ENCODE results near the gene SPTBN1. TPM values are rescaled to one million over a fixed set of nuclear protein-coding genes. Genes with fewer than 3 reads are reported as not detected.

The SPTBN1 gene
- total RNA-seq, 1 experiment from 2014 or later = 154 TPM

- peak; percentile 78 for DNase-seq (ENCODE audit: low read depth)
Observed at GRCh38 chr2:54632733-54633692, 176.9 kb downstream of the SPTBN1 start.

DNA sequence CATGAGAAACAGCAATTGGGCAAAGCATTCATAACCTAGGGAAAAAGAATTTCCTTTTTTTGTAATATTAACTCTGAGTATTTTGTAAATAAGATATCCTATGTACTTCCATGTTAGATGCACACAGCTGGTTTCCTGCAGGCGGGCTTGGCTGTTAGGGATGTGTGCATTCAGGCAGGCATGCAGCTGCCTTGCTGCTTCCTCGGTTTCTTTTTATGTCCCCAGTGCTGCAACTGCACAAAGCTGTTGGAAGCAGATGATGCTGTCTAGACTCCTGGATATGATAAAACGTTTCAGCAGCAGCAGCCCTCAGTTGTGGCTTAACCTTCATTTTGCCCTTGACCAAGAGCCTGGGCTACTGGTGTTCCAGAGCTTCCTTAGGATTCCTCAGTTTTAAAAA is 177.9 kb downstream of the SPTBN1 start:
- DNase-seq (ENCODE audit: low read depth) = no peak

GRCh38 chr2:54634564-54635511 is 178.7 kb downstream of the SPTBN1 start:
- DNase-seq (ENCODE audit: low read depth) = peak; percentile 94

DNA sequence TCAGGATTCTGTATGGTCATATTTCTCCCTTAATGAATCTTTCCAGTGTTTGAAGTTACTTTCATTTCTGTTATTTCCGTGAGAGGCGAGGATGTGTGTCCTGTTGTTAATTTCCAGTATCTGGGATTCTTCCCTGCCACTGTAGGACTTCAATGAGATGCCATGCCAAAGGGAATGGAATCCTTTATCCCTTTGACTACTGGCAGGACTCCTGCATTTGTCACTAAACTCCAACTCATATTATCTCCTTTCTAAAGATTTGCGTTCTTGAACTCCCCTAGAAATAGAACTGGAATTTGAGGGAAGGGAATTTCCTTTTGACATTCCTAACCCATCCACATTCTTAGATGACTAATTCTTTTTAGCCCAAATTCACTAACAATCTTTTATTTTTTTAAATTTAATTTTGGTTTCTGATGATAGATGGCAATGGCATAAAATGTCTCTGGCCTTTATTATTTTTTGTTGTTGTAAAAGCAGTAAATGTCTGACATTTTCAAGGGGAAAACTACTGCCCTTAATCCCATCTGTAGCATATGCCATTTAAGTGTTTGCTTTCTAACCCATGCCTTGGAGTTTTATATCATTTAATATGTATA is 179.5 kb downstream of the SPTBN1 start:
- DNase-seq (ENCODE audit: low read depth) = peak; percentile 35

- no peak for DNase-seq (ENCODE audit: low read depth)
Observed at GRCh38 chr2:54636415-54637139, 180.4 kb downstream of the SPTBN1 start.

- DNase-seq (ENCODE audit: low read depth) = no peak
Observed at GRCh38 chr2:54638103-54638502, 182.0 kb downstream of the SPTBN1 start.

- no peak for DNase-seq (ENCODE audit: low read depth)
Observed at GRCh38 chr2:54638774-54639187, 182.7 kb downstream of the SPTBN1 start.

GRCh38 chr2:54639609-54640008 is 183.5 kb downstream of the SPTBN1 start:
- peak; percentile 38 for DNase-seq (ENCODE audit: low read depth)

GRCh38 chr2:54640834-54641540 is 184.9 kb downstream of the SPTBN1 start:
- no peak for DNase-seq (ENCODE audit: low read depth)

GRCh38 chr2:54641988-54642387 is 185.9 kb downstream of the SPTBN1 start:
- DNase-seq (ENCODE audit: low read depth) = no peak

DNA sequence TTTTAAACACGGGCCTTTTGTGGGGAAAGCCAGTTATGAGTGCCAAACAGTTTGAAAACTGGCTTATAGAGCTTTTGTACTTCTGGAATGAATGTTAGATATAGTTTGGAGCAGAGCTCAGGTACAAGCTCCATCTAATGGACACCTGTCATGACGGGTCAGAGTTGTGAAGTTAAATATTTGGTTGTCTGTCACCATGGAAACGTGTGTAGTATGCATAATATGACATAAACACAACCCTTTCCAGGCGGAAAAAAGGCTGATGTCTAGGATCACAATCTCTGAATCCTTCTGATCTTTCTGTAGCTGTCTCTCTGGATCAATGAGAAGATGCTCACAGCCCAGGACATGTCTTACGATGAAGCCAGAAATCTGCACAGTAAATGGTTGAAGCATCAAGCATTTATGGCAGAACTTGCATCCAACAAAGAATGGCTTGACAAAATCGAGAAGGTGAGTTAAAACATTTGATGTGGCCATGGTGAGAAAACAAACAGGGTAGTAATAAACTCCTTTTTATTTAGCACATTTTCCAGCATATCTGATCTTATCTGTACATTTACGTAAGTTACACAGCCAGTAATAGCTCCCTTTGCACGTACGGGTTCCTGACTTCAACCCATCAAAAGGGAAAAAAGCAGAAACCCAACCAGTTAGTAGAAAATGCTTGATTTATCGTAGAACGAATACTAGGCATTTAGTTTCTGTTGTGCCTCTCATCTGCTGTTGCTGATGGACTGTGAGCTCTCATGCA is 186.7 kb downstream of the SPTBN1 start:
- DNase-seq (ENCODE audit: low read depth) = no peak

GRCh38 chr2:54644236-54644635 is 188.1 kb downstream of the SPTBN1 start:
- no peak for DNase-seq (ENCODE audit: low read depth)

DNA sequence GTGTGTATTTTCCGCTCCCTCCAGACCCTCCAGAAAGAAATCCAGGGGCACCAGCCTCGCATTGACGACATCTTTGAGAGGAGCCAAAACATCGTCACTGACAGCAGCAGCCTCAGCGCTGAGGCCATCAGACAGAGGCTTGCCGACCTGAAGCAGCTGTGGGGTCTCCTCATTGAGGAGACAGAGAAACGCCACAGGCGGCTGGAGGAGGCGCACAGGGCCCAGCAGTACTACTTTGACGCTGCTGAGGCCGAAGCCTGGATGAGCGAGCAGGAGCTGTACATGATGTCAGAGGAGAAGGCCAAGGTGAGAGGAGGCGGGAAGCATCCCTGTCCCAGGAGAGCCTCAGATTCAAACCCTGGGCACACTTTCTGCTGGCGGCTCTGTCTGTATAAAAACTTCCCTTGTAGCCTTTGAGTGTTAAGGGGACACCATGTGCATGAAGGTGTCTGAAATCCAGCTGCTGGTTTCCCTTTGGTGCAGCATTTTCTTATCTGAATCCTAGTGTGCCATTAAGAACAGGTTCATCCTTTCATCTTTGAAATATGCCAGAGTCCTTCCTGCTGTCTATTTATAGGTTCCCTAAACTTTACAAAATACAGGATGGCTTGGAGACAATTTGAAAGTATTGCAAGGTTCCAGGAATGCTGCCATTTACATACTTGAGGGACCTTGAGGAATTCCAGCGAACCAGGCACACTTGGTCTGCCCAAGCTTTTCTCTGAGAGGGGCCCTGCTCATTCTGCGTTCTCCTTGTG is 190.2 kb downstream of the SPTBN1 start:
- no peak for DNase-seq (ENCODE audit: low read depth)

DNA sequence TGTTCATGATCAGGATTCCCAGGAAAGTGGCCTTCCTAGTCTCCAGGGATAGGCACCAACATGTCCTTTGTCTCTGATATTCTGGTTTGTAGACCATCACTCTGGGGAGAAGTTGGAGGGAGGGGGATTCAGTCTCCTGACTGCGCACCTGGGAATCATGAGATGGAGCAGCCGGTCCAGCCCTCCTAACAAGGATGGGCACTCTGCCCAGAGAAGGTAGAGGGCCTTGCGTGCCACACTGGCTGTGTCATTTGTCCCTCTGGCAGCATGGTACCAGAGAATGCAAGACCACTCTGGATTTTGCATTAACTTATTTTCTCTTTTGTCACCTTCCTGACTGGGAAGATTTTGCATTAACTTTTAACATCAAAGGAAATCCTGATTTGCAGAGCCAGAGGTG is 192.1 kb downstream of the SPTBN1 start:
- DNase-seq (ENCODE audit: low read depth) = no peak

DNA sequence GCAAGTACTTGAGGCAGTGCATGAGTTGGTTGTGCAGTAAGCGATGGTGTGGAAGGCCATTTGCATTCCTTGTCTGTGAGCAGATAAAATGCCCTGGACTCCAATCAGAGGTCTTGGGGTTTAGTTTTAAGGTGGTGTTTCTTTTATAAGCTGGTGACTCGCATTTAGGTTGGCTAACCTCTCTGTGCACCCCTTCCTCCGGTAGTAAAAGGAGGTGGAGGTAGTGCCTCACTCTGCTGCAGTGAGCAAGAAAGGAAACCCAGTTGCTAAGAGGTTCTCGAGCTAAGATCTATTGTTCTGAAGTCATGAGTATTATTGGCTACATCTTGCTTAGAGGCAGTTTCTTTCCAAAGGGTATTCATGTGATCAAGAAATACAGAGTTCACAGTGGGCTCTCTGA is 193.1 kb downstream of the SPTBN1 start:
- DNase-seq (ENCODE audit: low read depth) = no peak

DNA sequence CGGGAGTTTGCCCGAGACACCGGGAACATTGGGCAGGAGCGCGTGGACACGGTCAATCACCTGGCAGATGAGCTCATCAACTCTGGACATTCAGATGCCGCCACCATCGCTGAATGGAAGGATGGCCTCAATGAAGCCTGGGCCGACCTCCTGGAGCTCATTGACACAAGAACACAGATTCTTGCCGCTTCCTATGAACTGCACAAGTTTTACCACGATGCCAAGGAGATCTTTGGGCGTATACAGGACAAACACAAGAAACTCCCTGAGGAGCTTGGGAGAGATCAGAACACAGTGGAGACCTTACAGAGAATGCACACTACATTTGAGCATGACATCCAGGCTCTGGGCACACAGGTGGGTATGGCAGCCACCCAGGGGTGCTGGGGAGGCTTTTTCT is 193.5 kb downstream of the SPTBN1 start:
- DNase-seq (ENCODE audit: low read depth) = no peak

DNA sequence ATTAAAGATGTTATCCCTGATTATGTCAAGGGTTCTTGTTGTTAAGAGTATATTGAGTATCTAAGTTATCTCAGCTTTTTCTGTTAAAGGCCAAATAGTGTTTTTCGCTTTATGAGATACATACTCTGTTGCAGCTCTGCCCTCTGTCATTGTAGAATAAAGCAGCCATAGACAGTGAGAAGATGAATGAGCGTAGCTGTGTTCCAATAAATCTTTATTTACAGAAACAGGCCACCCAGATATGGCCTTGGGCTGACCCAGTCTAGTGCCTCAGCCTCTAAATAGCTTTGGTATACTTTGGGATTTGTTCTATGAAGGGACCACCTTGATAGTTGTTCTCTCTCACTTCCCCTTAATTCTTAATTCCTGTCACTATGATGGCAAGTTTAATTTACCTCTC is 194.5 kb downstream of the SPTBN1 start:
- DNase-seq (ENCODE audit: low read depth) = no peak

GRCh38 chr2:54651291-54651690 is 195.2 kb downstream of the SPTBN1 start:
- DNase-seq (ENCODE audit: low read depth) = no peak

- no peak for DNase-seq (ENCODE audit: low read depth)
Observed at GRCh38 chr2:54652540-54652939, 196.4 kb downstream of the SPTBN1 start.

Measured in Daoy (cell line).